HG02885 (cell line): ENCODE data around the gene PILRA.
"Not testable (repeated sequence)": the region's sequence is repeated elsewhere in the genome, so short reads cannot be mapped to it uniquely, and the experiment has no call there.

Source experiments
- ATAC-seq: cut with Tn5 transposase; IDR thresholded peaks from one replicate; pipeline ENCODE4 v1.9.1; 2021; ENCODE audit warnings: mild to moderate bottlenecking; ENCODE audit not compliant: unreplicated experiment, poor library complexity

The PILRA gene

DNA sequence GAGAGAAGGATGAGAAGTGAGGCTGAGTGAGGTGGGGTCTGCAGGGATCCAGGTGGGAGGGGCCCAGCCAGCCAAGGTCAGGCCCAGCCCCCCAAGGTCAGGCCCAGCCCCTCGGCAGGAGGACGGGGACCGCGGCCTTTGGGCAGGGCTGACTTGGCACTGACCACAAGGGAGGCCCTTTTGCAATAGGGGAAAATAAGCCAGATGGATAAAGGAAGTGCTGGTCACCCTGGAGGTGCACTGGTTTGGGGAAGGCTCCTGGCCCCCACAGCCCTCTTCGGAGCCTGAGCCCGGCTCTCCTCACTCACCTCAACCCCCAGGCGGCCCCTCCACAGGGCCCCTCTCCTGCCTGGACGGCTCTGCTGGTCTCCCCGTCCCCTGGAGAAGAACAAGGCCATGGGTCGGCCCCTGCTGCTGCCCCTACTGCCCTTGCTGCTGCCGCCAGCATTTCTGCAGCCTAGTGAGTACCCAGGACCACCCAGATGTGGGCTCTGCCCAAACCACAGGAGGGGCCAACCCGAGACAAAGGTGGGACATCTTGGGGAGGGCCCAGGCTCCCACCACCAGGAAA, at the start of gene PILRA:
Gene PILRA, plus strand, starts transcription at position 227 of the 571 bp plus-strand sequence. Its CDS starts 170 bp downstream, at position 397.
- ATAC-seq, result no peak

DNA sequence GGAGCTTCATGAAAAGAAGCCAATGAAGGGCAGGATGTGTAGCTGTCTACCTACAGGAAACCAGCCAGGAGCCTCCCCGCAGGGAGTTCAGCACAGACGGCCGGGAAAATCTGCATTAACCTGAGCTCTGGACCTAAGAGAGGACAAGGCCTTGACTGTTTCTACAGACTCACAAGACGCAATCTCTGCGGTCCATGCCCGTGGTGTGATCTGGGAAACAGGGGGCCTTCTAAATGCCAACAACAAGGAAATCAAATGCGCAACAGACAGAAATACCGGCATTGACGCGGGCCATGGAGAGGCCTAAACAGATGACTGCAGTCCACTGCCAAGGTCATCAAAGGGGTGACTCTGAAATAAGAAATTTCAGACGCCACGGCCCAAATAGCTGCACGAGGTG, 49.1 kb upstream of the PILRA start:
- not testable (repeated sequence) for ATAC-seq

DNA sequence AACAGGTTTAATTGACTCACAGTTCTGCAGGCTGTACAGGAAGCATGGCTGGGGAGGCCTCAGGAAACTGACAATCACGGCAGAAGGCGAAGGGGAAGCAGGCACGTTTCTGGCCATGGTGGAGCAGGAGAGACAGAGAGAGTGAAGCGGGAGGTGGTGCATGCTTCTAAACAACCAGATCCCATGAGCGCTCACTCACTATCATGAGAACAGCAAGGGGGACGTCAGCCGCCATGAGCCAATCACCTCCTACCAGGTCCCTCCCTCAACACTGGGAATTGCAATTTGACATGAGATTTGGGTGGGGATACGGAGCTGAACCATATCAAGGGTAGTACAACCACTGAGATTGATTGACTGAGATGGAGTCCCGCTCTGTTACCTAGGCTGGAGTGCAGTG, 47.6 kb upstream of the PILRA start:
- ATAC-seq, result not testable (repeated sequence)

DNA sequence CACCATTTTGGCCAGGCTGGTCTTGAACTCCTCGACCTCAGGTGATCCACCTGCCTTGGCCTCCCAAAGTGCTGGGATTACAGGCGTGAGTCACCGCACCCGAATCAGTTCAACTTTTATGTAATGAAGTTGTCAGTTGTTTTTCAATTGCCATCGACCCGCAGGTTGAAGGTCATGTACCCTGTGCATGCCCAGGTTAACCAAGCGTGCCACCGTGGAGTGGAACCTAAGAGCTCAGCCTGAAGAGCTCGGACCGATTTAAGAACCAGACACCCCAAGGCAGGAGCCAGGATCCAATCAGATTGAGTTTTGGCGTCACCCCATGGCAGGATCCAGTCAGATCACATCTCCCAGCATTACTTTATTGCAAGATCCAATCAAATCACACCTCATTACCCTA, 46.4 kb upstream of the PILRA start:
- not testable (repeated sequence) for ATAC-seq

DNA sequence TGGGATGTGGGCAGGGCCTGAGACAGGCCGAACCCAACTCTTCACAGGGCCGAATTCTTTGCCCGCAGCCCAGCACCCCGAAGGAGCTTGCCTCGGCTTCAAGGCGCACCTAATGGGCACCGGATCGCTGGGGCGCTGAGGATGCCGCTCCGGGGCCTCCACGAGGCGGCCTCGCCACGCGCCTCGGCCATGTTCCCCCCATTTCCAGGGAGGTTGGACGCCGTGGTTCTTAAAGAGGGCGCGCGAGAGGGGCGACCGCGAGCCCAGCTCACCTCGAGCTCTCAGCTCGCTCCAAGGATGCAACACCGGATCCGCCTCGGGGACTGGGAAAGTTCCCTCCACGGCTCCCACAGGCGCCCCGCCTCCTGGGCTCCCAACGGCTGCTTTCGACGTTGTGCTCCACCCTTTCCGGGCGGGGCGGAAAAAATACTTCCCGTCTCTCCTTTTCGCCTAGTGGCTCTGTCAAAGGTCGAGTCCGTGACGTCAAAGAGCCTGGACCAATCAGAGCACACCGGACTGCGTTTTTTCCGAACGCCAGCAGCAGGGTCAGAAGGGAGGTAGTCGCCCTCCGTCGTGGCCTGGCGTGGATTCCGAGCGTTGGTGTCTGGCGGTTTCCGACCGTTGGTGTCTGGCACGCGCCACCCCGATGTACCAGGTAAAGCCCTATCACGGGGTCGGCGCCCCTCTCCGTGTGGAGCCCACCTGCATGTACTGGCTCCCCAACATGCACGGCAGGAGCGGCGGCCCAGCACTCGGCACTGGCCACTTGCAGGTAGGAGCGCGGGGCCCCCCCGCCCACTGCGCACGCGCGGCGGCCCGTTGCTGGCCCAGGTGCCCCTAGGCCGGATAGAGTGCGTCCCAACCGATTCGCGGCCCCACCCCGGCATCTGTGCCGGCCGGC, 37.5 kb upstream of the PILRA start:
- ATAC-seq, result peak; percentile 95

DNA sequence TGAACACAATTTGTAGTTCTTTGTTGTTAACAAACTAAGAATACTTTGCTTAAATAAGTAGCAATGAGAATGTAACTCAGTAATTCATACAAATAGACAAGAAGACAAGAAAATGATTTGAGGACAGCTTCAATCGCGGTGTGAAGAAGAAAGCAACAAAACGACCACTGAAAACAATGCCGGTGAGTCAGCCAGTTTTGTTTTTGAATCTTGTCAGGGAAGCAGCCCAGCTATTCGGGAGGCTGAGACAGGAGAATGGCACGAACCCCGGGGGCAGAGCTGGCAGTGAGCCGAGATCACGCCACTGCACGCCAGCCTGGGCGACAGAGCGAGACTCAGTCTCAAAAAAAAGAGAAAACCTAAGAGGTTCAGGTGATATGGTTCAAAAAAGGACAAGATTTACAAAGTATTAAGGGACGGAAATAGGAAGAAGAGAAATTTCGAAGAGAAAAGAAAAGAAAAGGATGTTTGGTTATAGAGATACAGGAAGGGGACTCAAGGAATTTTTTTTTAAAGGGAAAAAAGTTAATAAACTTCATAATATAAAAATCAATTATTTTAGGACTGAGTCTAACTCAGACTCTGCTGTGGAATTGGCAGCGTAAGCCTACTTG, 35.1 kb upstream of the PILRA start:
- ATAC-seq, result not testable (repeated sequence)

DNA sequence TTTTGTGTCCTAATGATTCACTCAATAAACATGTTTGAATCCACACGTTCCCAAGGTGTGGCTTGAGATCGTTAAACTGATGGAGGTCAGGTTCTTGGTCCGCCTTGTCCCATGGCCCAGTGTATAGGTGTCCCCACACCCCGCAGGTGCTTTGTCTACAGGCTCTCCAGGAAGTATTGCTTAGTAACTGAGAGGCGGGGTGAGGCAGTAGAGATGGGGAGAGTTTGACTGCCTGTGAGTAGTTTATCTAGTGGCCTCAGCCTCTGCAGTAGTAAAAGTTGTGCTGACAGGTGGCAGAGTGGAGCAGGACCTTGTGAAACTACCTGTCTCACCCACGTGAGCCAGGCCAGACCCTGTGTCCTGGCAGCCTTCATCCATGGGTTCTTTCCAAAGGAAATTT, 32.0 kb upstream of the PILRA start:
- not testable (repeated sequence) for ATAC-seq

DNA sequence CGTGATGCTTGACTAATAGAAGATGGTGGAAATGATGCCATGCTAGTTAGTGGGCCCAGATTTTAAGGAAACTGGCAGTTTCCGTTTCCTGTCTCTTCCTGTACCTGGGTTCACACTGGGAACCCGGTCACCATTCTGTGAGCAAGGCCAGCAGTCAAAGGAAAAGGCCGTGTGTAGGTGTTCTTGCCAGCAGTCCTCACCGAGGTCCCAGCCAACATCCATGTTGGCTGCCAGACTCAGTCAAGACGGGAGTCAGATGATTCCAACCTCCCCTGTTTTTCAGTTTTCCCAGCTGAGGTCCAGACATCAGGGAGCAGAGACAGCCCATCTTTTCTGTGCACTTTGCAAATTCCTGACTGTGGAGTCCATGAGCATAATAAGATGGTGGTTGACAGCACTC, 30.5 kb upstream of the PILRA start:
- no peak for ATAC-seq

DNA sequence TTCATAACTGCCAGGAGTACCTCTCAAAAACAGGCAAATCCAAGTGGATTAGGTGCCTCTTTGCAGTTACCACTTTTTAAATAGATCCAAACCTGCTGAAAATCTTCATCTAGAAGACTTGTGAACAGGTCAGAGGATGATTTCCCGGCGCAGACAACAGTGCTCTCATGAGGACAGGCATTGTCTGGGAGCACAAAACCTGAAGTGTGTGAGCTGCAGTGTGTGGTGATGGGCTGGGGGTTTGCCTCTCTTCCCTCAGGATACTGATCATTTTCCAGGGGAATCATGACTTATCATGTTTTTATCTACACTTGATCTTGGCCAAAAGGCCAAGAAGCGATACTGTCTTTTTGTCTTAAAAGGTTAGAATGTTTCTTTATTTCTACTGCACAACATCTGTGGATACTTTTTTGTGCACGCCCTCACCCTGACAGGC, 29.1 kb upstream of the PILRA start:
- ATAC-seq, result not testable (repeated sequence)

DNA sequence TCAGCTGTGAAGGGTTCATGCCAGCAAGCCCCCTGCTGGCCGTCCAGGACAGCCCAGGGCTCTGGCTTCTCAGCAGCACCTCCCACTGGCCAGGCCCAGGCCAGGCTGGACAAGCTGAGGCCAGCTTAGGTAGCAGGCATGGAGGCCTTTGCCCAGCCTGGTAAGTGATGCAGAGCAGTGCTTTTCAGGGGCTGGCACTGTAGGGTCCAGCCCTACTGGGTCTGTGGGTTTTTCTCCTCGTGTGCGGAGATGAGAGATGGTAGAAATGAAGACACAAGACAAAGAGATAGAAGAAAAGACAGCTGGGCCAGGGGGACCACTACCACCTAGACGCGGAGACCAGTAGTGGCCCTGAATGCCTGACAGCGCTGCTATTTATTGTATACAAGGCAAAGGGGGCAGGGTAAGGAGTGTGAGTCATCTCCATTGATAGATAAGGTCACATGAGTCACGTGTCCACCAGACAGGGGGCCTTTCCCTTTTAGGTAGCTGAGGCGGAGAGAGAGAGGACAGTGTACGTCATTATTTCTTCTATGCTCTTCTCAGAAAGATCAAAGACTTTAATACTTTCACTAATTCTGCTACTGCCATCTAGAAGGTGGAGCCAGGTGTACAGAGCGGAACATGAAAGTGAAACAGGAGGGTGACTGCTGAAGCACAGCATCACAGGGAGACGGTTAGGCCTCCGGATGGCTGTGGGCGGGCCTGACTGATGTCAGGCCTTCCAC, 28.6 kb upstream of the PILRA start:
- ATAC-seq, result peak; percentile 87

DNA sequence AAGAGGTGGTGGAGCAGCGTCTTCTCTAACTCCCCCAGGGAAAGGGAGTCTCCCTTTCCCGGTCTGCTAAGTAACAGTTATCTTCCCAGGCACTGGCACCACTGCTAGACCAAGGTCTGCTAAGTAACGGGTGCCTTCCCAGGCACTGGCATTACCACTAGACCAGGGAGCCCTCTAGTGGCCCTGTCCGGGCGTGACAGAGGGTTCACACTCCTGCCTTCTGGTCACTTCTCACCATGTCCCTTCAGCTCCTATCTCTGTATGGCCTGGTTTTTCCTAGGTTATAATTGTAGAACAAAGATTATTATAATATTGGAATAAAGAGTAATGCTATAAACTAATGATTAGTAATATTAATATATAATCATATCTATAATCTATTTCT, 28.0 kb upstream of the PILRA start:
- peak; percentile 36 for ATAC-seq

DNA sequence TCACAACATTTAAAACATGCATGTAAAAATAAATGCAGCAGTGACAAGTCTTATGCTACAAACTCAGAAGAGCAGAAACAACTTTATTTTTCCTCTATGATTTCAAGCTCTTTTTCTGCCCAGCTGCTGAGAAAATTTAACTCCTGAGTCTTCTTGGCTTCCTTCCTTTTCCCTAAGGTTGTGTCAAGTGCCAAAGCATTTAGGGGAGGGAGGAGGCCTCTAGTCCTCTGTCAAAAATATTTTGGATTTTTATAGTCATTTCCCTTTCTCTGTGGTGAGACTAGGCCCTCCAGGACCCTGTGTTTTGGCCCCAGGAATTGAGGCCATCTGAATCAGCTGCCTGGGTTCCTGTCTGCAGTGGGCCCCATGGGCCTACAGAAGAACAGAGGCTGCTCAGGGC, 26.4 kb upstream of the PILRA start:
- no peak for ATAC-seq

DNA sequence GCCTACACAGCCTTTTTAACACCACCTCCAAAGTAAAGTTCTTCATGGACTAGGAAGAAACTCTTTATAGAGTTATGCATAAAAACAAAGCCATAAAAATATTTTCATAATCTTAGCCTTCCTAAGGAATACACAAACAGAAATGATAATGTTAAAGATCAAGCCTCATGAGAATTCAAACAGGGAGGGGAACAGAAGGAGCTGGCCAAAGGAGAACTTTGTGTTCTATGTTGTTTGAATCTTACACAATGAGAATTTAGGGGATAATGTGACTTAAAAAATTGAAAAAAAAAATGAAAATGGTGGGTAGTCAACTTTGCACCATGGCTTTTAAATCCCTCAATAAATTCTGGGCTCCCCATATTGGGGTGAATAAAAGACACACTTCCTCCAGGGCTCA, 24.5 kb upstream of the PILRA start:
- ATAC-seq, result no peak

DNA sequence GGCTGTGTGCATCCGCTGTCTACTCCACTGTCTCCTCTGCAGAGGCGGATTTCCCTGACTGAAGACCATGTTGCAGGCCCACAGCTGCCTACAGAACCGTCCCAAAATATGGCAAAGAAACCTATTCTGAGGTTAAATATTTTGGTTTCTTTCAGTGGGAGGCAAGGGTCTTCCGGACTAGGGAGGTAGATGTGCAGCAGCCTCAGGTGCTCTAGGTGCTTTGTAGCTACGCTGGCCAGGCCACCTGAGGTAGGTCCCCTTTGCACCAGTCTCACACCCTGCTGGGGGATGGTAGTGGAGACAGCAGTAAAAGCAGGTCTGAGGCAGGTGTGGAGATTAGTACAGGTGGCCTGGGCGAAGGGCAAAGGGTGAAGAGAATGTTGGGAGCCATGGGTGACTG, 23.5 kb upstream of the PILRA start:
- no peak for ATAC-seq

DNA sequence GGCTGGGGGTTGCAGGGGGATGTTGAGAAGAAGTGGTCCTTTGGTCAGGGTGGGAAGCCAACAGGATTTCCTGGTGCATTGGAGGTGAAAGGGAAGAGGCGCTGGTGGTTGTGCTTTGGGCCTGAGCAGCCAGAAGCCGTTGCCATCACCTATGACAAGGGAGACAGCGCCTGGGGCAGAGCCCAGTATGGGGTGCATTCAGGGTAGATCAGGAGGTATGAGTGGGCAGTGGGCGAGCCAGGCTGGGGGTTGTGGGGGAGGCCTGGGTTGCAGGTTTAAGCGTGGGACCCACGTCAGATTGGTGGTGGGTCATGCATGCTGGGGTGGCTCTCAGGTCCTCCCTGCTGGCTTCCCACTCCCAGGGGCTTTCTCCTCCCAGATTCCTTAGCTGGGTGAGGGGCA, 21.6 kb upstream of the PILRA start:
- ATAC-seq, result no peak

DNA sequence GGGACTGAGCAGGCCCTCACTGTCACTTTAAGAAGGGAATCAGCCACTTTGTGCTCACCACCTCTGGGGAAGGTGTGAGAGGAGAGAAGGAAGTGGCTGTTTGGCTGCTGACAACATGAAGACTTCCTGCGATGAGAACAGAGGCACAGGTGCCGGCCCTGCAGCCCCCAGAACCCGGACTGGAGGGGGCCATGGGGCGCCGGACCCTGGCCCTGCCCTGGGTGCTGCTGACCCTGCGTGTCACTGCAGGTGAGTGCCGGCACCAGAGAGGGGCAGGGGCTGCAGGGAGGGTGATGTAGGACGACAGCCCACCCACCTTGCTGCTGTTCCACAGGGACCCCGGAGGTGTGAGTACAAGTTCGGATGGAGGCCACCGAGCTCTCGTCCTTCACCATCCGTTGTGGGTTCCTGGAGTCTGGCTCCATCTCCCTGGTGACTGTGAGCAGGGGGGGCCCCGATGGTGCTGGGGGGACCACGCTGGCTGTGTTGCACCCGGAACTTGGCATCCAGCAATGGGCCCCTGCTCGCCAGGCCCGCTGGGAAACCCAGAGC, 21.0 kb upstream of the PILRA start:
- ATAC-seq, result not testable (repeated sequence)

DNA sequence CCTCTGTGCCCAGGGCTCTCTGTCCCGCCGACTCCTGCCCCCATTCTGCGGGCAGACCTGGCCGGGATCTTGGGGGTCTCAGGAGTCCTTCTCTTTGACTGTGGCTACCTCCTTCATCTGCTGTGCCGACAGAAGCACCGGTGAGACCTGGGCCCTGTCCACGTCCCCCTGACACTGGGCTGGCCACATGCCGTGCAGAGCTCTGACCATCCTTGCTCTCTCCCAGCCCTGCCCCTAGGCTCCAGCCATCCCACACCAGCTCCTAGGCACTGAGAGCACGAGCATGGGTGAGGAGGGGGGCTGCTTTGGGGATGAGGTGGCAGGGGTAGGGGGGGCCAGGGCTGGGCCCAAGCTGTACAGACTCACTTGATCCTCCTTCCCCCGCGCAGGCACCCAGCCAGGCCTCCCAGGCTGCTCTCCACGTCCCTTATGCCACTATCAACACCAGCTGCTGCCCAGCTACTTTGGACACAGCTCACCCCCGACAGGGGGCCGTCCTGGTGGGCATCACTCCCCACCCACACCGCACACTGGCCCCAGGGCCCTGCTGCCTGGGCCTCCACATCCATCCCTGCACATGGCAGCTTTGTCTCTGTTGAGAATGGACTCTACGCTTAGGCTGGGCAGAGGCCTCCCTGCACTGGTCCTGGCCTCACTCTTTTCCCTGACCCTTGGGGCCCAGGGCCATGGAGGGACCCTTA, 20.2 kb upstream of the PILRA start:
- no peak for ATAC-seq

DNA sequence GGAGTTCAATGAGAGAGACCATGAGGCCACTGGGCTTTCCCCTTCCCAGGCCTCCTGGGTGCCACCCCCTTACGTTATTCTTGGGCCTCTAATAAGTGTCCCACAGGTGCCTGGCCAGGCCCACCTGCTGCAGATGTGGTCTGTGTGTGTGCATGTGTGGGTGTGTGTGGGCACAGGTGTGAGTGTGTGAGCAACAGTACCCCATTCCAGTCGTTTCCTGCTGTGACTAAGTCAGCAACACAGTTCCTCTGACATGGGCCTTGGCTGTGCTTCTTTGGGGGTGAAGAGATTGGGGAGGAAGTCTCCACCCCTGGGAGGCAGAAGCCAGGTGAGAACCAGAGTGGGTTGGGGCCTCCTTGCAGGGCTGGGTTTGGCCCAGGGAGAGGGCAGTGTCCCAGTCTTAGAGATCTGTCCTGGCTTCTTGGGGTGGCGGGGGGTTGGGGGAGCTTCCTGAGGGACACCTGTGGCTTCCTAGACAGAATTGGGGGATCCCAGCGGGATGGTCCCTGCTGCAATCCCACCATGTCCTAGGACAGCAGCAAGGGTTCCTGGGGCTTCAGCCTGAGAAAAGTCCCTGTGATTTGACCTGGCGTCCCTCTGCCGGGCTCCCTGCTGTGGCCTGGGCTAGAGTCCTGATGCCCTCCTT, 19.5 kb upstream of the PILRA start:
- ATAC-seq, result no peak

DNA sequence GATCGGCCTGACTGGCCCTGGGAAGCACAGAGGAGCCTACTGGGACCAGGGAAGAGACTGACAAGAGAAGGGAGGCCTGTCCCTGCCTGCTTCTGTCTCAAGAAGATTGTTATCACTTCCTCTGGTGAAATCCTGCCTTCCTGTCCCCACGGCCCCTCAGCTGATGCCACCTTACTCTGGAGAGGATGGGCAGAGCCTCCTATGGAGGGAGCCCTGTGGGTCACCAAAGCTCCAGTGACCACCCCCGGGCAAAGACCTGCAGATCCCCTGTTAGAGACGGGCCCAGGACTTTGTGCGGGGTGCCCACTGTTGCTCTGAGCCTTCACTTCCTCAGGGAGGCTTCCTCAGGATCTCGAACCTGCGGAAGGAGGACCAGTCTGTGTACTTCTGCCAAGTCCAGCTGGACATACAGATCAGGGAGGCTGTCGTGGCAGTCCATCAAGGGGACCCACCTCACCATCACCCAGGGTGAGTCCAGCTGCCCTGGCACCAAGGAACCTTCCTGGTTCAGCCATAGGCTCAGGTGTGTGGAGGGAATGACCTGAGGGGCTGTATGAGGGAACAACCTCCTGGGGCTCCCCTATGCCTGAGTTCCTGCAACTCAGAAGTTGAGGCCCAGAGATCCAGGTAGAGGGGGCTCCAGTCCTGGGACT, 16.7 kb upstream of the PILRA start:
- no peak for ATAC-seq
